ENCODE measurements around the gene AMMECR1.

DNA sequence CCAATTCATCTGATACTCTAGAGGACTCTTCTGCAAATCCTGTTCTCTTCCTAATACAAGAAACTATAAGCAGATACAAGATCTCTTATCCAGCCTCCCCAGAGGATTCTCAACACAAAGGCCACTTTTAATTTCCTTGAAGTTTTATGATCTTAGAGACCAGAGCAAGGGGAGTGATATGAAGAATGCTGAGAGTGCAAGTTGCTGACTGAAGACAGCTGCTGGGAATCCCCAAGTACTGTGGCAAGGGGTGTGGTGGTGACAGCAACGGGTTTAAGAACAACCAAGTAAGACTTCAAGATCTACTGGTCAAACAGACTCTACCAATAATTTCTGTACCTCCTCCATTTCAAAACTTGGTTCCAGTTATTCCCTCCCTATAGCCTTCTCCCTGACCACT lies 7.0 kb downstream of the AMMECR1 start:
- TF ChIP-seq, protein P1, sequence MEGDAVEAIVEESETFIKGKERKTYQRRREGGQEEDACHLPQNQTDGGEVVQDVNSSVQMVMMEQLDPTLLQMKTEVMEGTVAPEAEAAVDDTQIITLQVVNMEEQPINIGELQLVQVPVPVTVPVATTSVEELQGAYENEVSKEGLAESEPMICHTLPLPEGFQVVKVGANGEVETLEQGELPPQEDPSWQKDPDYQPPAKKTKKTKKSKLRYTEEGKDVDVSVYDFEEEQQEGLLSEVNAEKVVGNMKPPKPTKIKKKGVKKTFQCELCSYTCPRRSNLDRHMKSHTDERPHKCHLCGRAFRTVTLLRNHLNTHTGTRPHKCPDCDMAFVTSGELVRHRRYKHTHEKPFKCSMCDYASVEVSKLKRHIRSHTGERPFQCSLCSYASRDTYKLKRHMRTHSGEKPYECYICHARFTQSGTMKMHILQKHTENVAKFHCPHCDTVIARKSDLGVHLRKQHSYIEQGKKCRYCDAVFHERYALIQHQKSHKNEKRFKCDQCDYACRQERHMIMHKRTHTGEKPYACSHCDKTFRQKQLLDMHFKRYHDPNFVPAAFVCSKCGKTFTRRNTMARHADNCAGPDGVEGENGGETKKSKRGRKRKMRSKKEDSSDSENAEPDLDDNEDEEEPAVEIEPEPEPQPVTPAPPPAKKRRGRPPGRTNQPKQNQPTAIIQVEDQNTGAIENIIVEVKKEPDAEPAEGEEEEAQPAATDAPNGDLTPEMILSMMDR (IDR thresholded peaks at IDR 0.05) = no peak
- no peak for TF ChIP-seq POLR2A (IDR thresholded peaks at IDR 0.05)

Data from uterus (tissue), 2 donors.